ENCODE data around the gene MEIS2.
A peak's percentile ranks its signal among the peaks of the same experiment; 100 is the strongest.

Gene MEIS2

DNA sequence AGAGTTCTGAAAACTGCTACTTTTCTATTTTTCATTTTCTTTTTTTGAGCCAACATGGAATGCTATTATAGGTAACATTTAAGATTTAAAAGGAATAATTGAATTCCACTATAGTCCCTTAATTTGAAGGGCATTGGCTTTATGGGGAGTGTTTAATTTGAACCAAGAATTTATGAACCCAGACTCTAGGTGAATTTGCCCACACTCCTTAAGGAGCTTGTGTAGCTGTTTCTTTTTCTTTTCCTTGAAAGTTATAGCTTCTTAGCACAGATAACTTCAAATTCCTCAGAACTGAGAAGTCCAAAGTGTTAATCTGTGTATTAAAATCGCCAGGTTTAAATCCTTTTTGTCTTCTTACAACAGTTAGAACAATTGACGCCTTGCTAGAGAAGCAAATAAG, 4.7 kb upstream of the MEIS2 start:
- TF ChIP-seq, protein P1, sequence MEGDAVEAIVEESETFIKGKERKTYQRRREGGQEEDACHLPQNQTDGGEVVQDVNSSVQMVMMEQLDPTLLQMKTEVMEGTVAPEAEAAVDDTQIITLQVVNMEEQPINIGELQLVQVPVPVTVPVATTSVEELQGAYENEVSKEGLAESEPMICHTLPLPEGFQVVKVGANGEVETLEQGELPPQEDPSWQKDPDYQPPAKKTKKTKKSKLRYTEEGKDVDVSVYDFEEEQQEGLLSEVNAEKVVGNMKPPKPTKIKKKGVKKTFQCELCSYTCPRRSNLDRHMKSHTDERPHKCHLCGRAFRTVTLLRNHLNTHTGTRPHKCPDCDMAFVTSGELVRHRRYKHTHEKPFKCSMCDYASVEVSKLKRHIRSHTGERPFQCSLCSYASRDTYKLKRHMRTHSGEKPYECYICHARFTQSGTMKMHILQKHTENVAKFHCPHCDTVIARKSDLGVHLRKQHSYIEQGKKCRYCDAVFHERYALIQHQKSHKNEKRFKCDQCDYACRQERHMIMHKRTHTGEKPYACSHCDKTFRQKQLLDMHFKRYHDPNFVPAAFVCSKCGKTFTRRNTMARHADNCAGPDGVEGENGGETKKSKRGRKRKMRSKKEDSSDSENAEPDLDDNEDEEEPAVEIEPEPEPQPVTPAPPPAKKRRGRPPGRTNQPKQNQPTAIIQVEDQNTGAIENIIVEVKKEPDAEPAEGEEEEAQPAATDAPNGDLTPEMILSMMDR (conservative IDR thresholded peaks at IDR 0.05; ENCODE audit: control insufficient read depth, insufficient read depth, low read depth, low read length): no peak
- no peak for DNase-seq (ENCODE audit: low read depth)
- peak overlapping the region; percentile 76 for H3K4me3 ChIP-seq (ENCODE audit: control insufficient read depth, low read depth, low read length)

- TF ChIP-seq, protein P1 (conservative IDR thresholded peaks at IDR 0.05; ENCODE audit: control insufficient read depth, insufficient read depth, low read depth, low read length): no peak
- no peak for DNase-seq (ENCODE audit: low read depth)
- peak overlapping the region; percentile 76 for H3K4me3 ChIP-seq (ENCODE audit: control insufficient read depth, low read depth, low read length)
These were observed 4.2 kb upstream of the MEIS2 start for GRCh38 chr15:37104424-37104981.

DNA sequence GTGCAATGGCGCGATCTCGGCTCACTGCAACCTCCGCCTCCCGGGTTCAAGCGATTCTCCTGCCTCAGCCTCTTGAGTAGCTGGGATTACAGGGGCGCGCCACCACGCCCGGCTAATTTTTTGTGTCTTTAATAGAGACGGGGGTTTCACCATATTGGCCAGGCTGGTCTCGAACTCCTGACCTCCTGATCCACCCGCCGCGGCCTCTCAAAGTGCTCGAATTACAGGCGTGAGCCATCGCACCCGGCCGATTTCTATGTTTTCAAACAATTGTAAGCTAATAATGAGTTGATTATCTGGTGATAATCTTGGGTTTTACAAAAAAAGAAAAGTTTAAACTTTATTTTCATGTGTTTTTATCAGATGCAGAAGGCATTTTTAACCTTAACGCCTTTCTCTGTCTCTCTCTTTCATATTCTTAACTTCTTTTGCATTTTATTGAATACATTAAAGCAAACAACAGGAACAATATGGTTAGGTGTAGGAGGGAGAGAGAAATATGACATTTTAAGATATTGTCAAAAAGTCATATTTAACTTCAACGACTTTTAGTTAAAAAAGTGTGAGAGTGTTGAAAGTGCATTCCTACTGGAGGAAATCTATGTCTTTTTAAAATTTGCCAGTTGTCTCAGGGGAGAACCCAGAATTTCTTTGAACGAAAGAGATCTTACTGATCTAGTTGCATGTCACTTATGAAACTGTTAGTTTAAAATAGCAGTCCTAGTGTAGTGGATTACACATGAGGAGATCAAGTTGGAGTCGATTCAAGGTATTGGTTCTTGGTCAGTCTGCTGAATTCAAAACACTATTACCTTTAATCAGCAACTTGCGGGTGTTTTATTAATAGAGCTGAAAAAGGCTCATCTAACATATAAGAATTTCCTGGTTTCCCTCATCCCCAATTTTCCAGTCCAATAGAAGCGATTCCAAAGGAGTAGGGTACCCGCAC, 3.4 kb upstream of the MEIS2 start:
- H3K4me3 ChIP-seq (ENCODE audit: control insufficient read depth, low read depth, low read length): peak overlapping the region; percentile 76
- no peak for DNase-seq (ENCODE audit: low read depth)
- TF ChIP-seq, protein P1 (conservative IDR thresholded peaks at IDR 0.05; ENCODE audit: control insufficient read depth, insufficient read depth, low read depth, low read length): no peak

- H3K4me3 ChIP-seq (ENCODE audit: control insufficient read depth, low read depth, low read length): peak overlapping the region; percentile 76
- DNase-seq (ENCODE audit: low read depth): no peak
- TF ChIP-seq, protein P1 (conservative IDR thresholded peaks at IDR 0.05; ENCODE audit: control insufficient read depth, insufficient read depth, low read depth, low read length): no peak
These were observed 2.8 kb upstream of the MEIS2 start for GRCh38 chr15:37103163-37103435.

- peak overlapping the region; percentile 76 for H3K4me3 ChIP-seq (ENCODE audit: control insufficient read depth, low read depth, low read length)
- TF ChIP-seq, protein P1 (conservative IDR thresholded peaks at IDR 0.05; ENCODE audit: control insufficient read depth, insufficient read depth, low read depth, low read length): no peak
- DNase-seq (ENCODE audit: low read depth): no peak
These were observed 2.2 kb upstream of the MEIS2 start for GRCh38 chr15:37102305-37103162.

- TF ChIP-seq, protein P1 (conservative IDR thresholded peaks at IDR 0.05; ENCODE audit: control insufficient read depth, insufficient read depth, low read depth, low read length): no peak
- DNase-seq (ENCODE audit: low read depth): peak; percentile 72
- H3K4me3 ChIP-seq (ENCODE audit: control insufficient read depth, low read depth, low read length): peak overlapping the region; percentile 76
These were observed 1.6 kb upstream of the MEIS2 start for GRCh38 chr15:37101980-37102304.
